Measurements from ENCODE around the gene MAGI1. TPM values are rescaled to one million over a fixed set of nuclear protein-coding genes. Genes with fewer than 3 reads are reported as not detected.

The MAGI1 gene
- total RNA-seq, 1 experiment from 2014 or later, result 58.2 TPM

DNA sequence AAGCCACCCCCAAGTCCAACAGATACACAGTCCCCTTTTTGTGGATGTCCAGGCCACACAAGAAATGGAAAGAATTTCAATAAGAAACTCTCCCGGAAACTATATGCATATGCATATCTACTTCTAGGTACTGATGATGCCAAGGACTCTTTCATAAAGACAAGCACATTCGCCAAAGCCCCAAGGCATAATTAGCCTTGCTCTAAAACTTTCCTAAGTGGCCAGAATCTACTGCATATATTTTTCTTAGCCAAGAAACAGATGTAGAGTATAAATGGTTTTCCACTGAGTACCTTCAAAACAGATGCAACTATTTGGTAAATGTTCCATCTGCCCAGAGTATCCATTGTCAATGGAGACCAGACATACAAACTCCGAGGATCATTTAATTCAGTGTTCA lies 73.9 kb downstream of the MAGI1 start (continued):
- TF ChIP-seq, protein P1, sequence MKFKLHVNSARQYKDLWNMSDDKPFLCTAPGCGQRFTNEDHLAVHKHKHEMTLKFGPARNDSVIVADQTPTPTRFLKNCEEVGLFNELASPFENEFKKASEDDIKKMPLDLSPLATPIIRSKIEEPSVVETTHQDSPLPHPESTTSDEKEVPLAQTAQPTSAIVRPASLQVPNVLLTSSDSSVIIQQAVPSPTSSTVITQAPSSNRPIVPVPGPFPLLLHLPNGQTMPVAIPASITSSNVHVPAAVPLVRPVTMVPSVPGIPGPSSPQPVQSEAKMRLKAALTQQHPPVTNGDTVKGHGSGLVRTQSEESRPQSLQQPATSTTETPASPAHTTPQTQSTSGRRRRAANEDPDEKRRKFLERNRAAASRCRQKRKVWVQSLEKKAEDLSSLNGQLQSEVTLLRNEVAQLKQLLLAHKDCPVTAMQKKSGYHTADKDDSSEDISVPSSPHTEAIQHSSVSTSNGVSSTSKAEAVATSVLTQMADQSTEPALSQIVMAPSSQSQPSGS (CRISPR knock-in tag; IDR thresholded peaks at IDR 0.05; ENCODE audit: borderline replicate concordance, low read depth), result no peak
- TF ChIP-seq, protein P2, sequence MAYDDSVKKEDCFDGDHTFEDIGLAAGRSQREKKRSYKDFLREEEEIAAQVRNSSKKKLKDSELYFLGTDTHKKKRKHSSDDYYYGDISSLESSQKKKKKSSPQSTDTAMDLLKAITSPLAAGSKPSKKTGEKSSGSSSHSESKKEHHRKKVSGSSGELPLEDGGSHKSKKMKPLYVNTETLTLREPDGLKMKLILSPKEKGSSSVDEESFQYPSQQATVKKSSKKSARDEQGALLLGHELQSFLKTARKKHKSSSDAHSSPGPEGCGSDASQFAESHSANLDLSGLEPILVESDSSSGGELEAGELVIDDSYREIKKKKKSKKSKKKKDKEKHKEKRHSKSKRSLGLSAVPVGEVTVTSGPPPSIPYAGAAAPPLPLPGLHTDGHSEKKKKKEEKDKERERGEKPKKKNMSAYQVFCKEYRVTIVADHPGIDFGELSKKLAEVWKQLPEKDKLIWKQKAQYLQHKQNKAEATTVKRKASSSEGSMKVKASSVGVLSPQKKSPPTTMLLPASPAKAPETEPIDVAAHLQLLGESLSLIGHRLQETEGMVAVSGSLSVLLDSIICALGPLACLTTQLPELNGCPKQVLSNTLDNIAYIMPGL (CRISPR knock-in tag; IDR thresholded peaks at IDR 0.05), result no peak

DNA sequence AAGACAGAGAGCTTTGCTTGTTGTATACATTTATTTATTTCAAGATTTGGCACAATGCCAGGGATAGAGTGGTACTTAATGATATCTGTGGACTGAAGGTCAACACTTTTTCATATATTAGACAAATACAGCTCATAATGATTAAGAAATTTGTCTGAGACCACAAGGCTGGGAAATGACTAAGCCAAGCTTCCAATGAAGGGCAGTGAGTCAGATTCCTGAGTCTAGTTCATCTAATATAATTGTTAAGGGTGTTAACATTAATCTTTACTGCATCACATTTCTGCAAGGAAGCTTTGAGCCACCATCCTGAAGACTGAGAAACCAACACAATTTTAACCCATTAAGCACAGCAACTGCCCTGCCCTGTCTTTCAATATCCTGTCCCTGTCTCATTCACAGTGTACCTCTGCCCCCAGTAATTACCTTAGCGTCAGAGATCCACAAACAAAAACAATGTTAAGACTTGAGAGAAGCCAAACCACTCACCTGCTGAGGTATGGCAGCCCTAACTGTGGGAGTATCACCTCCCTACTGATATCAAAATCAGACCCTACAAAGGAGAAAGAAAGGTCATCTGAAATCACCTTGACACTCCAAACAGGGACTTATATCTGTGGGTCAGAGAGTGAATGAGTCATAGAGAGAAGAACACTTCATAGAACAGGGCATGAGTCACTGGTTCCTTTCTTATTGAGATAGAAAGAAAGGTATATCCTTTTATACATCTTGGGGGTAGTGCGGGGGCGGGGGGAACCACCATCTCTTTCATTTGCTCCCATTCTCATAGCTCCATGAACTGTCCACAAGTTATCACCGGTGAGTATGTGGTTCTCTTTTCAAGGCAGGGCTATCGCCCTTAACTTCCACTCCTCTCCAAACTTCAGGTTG lies 74.7 kb downstream of the MAGI1 start:
- Mint-ChIP-seq H3K36me3 (no peaks in the 10 kb centered on the region), H3K4me1 (peaks cover 38% of the 10 kb centered on the region), H3K27me3 (ENCODE audit: low read depth) (no peaks in the 10 kb centered on the region), H3K9me3 (no peaks in the 10 kb centered on the region), H3K27ac (peak overlapping the region; percentile 21; the same call in 1 of the 2 replicates), H3K4me3 (no peak overlapping the region)
- ATAC-seq (peak; percentile 43), DNase-seq (ENCODE audit: low spot score) (no peak)
- ChIA-PET CTCF (interaction anchor here (0.7 to 1.3 kb wide), 2 partner anchors 11 to 18 kb away, joined by 3 read pairs; no protein-coding TSS in a partner anchor), POLR2A (interaction anchor here (1.1 kb wide), 1 partner anchor 130 kb away, joined by 3 read pairs; no protein-coding TSS in a partner anchor)
- no peak for TF ChIP-seq SMAD3 (CRISPR knock-in tag; IDR thresholded peaks at IDR 0.05; ENCODE audit: borderline replicate concordance)
- TF ChIP-seq IRF2 (CRISPR knock-in tag; IDR thresholded peaks at IDR 0.05; ENCODE audit: borderline replicate concordance, low read depth), result no peak
- TF ChIP-seq ZNF232 (CRISPR knock-in tag; IDR thresholded peaks at IDR 0.05), result no peak
- TF ChIP-seq, protein P1 (CRISPR knock-in tag; IDR thresholded peaks at IDR 0.05; ENCODE audit: borderline replicate concordance, low read depth), result no peak
- no peak for TF ChIP-seq ZBTB21 (CRISPR knock-in tag; IDR thresholded peaks at IDR 0.05; ENCODE audit: borderline replicate concordance)
- TF ChIP-seq ZNF138 (CRISPR knock-in tag; conservative IDR thresholded peaks at IDR 0.05), result no peak
- TF ChIP-seq, protein P3, sequence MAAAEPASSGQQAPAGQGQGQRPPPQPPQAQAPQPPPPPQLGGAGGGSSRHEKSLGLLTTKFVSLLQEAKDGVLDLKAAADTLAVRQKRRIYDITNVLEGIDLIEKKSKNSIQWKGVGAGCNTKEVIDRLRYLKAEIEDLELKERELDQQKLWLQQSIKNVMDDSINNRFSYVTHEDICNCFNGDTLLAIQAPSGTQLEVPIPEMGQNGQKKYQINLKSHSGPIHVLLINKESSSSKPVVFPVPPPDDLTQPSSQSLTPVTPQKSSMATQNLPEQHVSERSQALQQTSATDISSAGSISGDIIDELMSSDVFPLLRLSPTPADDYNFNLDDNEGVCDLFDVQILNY (CRISPR knock-in tag; IDR thresholded peaks at IDR 0.05), result no peak
- TF ChIP-seq FOXK1 (CRISPR knock-in tag; IDR thresholded peaks at IDR 0.05), result no peak
- no peak for TF ChIP-seq ATF1 (CRISPR knock-in tag; IDR thresholded peaks at IDR 0.05)

DNA sequence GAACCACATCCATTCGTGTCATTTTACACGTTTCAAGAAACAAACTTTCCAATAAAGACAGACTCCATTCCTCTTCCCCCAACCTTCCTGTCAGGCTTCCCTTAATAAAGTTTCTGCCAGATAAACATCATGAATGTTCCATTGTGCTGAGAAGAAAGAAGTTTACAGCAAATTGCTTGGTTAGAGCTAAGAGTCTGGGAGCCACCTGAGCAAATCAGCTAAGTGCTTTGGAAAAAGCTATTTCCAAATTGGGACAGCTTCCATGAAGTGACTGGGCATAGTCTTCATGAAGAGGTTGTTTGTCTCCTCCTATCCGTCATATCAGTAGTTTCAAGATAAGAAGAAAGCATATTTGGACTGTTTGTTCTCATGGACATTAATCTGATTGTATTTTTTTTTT lies 77.0 kb downstream of the MAGI1 start:
- Mint-ChIP-seq H3K4me3 (no peak overlapping the region), H3K27me3 (ENCODE audit: low read depth) (no peaks in the 10 kb centered on the region), H3K4me1 (peaks cover 27% of the 10 kb centered on the region), H3K9me3 (no peaks in the 10 kb centered on the region), H3K36me3 (no peaks in the 10 kb centered on the region), H3K27ac (no peak overlapping the region)
- ATAC-seq (no peak), DNase-seq (ENCODE audit: low spot score) (no peak)
- CTCF ChIA-PET, result interaction anchor here (1.4 to 1.8 kb wide), 3 partner anchors 9 to 86 kb away, joined by 3 to 5 read pairs (median 4); no protein-coding TSS in a partner anchor
- POLR2A ChIA-PET, result interaction anchor here (0.7 kb wide), 1 partner anchor 74 kb away, joined by 4 read pairs; no protein-coding TSS in a partner anchor
- no peak for TF ChIP-seq RELA (CRISPR knock-in tag; IDR thresholded peaks at IDR 0.05; ENCODE audit: borderline replicate concordance)
- no peak for TF ChIP-seq ETV6 (CRISPR knock-in tag; IDR thresholded peaks at IDR 0.05)
- TF ChIP-seq FOXK1 (CRISPR knock-in tag; IDR thresholded peaks at IDR 0.05), result no peak
- TF ChIP-seq, protein P4, sequence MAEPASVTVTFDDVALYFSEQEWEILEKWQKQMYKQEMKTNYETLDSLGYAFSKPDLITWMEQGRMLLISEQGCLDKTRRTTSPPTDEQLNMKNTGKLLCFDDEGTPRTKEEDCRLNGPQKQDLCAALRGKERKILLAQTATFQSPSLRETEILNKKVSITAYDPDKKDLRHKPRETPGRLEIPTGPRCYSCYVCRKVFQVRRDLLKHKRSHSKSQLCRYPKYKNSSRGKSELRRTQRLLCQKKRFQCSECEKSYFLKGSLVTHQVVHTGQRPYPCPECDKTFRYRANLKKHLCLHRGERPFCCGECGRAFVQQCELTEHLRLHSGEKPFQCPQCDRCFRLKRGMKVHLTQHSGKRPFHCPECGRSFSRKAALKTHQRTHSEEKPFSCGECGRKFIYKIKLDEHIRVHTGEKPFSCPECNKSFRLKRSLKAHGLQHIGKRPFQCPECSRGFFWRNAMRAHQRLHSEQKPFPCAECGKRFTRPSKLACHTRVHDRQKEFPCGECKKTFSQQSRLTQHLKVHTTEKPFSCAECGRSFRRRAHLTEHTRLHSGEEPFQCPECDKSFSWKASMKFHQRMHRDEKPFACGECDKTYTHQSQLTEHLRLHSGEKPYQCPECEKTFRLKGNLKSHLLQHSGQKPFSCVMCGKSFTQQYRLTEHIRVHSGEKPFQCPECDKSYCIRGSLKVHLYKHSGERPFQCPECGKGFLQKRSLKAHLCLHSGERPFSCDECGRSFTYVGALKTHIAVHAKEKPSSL (CRISPR knock-in tag; conservative IDR thresholded peaks at IDR 0.05), result no peak
- TF ChIP-seq, protein P5, sequence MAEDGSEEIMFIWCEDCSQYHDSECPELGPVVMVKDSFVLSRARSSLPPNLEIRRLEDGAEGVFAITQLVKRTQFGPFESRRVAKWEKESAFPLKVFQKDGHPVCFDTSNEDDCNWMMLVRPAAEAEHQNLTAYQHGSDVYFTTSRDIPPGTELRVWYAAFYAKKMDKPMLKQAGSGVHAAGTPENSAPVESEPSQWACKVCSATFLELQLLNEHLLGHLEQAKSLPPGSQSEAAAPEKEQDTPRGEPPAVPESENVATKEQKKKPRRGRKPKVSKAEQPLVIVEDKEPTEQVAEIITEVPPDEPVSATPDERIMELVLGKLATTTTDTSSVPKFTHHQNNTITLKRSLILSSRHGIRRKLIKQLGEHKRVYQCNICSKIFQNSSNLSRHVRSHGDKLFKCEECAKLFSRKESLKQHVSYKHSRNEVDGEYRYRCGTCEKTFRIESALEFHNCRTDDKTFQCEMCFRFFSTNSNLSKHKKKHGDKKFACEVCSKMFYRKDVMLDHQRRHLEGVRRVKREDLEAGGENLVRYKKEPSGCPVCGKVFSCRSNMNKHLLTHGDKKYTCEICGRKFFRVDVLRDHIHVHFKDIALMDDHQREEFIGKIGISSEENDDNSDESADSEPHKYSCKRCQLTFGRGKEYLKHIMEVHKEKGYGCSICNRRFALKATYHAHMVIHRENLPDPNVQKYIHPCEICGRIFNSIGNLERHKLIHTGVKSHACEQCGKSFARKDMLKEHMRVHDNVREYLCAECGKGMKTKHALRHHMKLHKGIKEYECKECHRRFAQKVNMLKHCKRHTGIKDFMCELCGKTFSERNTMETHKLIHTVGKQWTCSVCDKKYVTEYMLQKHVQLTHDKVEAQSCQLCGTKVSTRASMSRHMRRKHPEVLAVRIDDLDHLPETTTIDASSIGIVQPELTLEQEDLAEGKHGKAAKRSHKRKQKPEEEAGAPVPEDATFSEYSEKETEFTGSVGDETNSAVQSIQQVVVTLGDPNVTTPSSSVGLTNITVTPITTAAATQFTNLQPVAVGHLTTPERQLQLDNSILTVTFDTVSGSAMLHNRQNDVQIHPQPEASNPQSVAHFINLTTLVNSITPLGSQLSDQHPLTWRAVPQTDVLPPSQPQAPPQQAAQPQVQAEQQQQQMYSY (CRISPR knock-in tag; IDR thresholded peaks at IDR 0.05), result no peak
- TF ChIP-seq NR2C2 (CRISPR knock-in tag; IDR thresholded peaks at IDR 0.05), result no peak
- no peak for TF ChIP-seq SOX15 (CRISPR knock-in tag; IDR thresholded peaks at IDR 0.05)
- TF ChIP-seq ZNF317 (CRISPR knock-in tag; IDR thresholded peaks at IDR 0.05; ENCODE audit: borderline replicate concordance, low read depth), result no peak

Data from WTC11 (cell line).